NB4 (cell line): ENCODE measurements around the gene RANBP1.

Experiments
- DNase-seq: peaks from one replicate; pipeline ENCODE4 v3.0.0; 2010; ENCODE audit warnings: low read depth
- H3K4me3 ChIP-seq: one replicate; pipeline ENCODE4 v1.5.1; 2011; ENCODE audit warnings: mild to moderate bottlenecking, low read depth, low read length, moderate library complexity
- MAX ChIP-seq: IDR thresholded peaks from 2 replicates; pipeline ENCODE4 v1.6.1; 2011; ENCODE audit warnings: low read depth, low read length
- MYC ChIP-seq: IDR thresholded peaks from 2 replicates; pipeline ENCODE4 v1.6.1; 2011; ENCODE audit warnings: low read depth, low read length
- POLR2A ChIP-seq: IDR thresholded peaks from 2 replicates; pipeline ENCODE4 v1.6.1; 2011; ENCODE audit warnings: mild to moderate bottlenecking; ENCODE audit not compliant: insufficient read length; ENCODE audit errors: extremely low read depth
- TF ChIP-seq, protein P1 (sequence below): IDR thresholded peaks from one replicate; pipeline ENCODE4 v1.5.1; 2012; ENCODE audit warnings: low read depth, low read length

The RANBP1 gene

GRCh38 chr22:20088263-20088648 lies 27.6 kb upstream of the RANBP1 start:
- DNase-seq: no peak
- no peak for TF ChIP-seq POLR2A
- TF ChIP-seq, protein P1, sequence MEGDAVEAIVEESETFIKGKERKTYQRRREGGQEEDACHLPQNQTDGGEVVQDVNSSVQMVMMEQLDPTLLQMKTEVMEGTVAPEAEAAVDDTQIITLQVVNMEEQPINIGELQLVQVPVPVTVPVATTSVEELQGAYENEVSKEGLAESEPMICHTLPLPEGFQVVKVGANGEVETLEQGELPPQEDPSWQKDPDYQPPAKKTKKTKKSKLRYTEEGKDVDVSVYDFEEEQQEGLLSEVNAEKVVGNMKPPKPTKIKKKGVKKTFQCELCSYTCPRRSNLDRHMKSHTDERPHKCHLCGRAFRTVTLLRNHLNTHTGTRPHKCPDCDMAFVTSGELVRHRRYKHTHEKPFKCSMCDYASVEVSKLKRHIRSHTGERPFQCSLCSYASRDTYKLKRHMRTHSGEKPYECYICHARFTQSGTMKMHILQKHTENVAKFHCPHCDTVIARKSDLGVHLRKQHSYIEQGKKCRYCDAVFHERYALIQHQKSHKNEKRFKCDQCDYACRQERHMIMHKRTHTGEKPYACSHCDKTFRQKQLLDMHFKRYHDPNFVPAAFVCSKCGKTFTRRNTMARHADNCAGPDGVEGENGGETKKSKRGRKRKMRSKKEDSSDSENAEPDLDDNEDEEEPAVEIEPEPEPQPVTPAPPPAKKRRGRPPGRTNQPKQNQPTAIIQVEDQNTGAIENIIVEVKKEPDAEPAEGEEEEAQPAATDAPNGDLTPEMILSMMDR: no peak
- TF ChIP-seq MYC: no peak
- TF ChIP-seq MAX: no peak
- H3K4me3 ChIP-seq: no peak overlapping the region

DNA sequence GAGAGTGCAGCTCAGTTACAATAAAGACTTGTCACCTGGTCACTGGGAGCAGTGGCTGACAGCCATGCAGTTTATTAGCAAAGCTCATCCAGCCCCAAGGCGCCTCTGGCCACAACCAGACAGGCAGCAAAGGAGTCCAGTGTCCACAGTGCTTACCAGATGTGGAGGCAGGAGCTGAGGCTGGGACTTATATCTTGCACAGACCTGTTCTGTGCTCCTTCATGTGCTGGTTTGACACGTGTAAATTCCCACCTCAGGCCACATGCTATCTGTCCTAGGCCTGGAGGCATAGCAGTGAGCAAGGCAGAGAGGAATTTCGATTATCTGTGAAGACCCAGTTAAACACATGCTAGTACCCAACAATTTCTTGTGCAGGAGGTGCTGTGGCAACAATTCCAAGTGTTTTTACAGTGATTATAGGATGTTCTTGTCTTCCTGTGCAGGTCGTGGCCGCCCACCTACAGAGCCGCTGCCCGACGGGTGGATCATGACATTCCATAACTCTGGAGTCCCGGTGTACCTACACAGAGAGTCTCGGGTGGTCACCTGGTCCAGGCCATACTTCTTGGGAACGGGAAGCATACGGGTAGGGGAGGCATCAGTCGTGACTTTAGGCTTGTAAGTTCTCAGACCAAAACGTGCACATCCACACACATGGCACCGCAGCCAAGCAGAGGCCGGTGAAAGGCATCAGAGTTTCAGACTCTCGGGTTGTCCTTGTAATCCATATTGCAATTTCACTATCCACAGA lies 26.5 kb upstream of the RANBP1 start:
- DNase-seq: no peak
- H3K4me3 ChIP-seq: no peak overlapping the region
- TF ChIP-seq MYC (no peak), POLR2A (no peak), MAX (no peak)
- TF ChIP-seq, protein P1: no peak

- no peak overlapping the region for H3K4me3 ChIP-seq
- no peak for TF ChIP-seq POLR2A
- TF ChIP-seq MAX: no peak
- TF ChIP-seq MYC: no peak
- TF ChIP-seq, protein P1: no peak
- no peak for DNase-seq
These were observed 25.8 kb upstream of the RANBP1 start for GRCh38 chr22:20089977-20090729.

DNA sequence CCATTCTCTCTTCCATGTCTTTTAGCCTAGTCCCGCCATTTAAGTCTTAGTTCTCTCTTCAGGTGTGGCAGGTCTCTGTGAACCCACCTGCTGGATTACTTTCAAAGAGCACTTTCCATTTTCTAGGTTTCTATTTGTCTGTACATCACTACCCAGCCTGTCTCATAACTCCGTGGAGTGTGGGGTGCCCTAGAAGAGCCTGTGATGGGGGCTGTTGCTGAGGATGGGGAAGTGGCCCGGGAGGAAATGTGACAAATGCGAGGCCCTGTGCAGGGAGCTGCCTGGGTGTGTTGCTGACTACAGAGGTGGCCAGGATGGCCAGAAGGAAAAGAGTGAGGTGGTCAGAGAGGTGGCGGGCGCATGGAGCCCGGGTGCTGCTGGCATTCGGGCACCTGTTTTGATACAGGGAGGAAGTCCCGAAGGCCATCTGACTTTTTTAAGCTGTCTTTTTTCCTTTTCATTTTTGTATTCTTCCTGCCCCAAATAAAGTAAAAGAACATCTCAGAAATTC lies 25.1 kb upstream of the RANBP1 start:
- no peak for DNase-seq
- no peak overlapping the region for H3K4me3 ChIP-seq
- no peak for TF ChIP-seq POLR2A
- no peak for TF ChIP-seq MAX
- TF ChIP-seq, protein P1: no peak
- TF ChIP-seq MYC: no peak

GRCh38 chr22:20091690-20092476 lies 24.0 kb upstream of the RANBP1 start:
- DNase-seq: no peak
- H3K4me3 ChIP-seq: no peak overlapping the region
- TF ChIP-seq MAX (no peak), POLR2A (no peak), MYC (no peak)
- TF ChIP-seq, protein P1: no peak
